Fibroblast of lung (primary cell): ENCODE measurements around the gene PUM2. TPM values are rescaled to one million over a fixed set of nuclear protein-coding genes. Genes with fewer than 3 reads are reported as not detected.
"Not testable (repeated sequence)": the region's sequence is repeated elsewhere in the genome, so short reads cannot be mapped to it uniquely, and the experiment has no call there.

ENCODE experiments used
- DNase-seq, 2 donors: peaks; one replicate each; pipeline versions ENCODE4 v3.0.0 to v3.0.0-alpha.2; 2010; ENCODE audit warnings: low read depth in 2 of 2
- H2AFZ ChIP-seq: 2 replicates; pipeline ENCODE4 v1.5.1; 2012; ENCODE audit warnings: low read length, control low read depth, inconsistent platforms
- H3K27ac ChIP-seq: 2 replicates; pipeline ENCODE4 v1.5.1; 2011; ENCODE audit warnings: low read length, control low read depth; ENCODE audit not compliant: insufficient read depth
- H3K27me3 ChIP-seq: 2 replicates; pipeline ENCODE4 v1.5.1; 2011; ENCODE audit warnings: mild to moderate bottlenecking, low read length; ENCODE audit not compliant: control insufficient read depth, insufficient read depth
- H3K36me3 ChIP-seq: 2 replicates; pipeline ENCODE4 v1.5.1; 2011; ENCODE audit warnings: low read length; ENCODE audit not compliant: control insufficient read depth, insufficient read depth
- H3K4me1 ChIP-seq: 2 replicates; pipeline ENCODE4 v1.5.1; 2011; ENCODE audit warnings: low read length; ENCODE audit not compliant: control insufficient read depth, insufficient read depth; ENCODE audit errors: extremely low read depth
- H3K4me2 ChIP-seq: 2 replicates; pipeline ENCODE4 v1.5.1; 2011; ENCODE audit warnings: low read length, control low read depth; ENCODE audit not compliant: insufficient read depth; ENCODE audit errors: extremely low read depth
- H3K4me3 ChIP-seq, 4 experiments: fragments of 200-600 bp in 1 of 4; sonication (generic) in 1 of 4; replicated peaks in 1 of 4; 2 replicates each; pipeline ENCODE4 v1.5.1; 2011 to 2016; ENCODE audit warnings: low read length in 4 of 4, low read depth in 3 of 4, mild to moderate bottlenecking in 3 of 4, control low read depth in 2 of 4, inconsistent platforms in 1 of 4, mixed read lengths in 1 of 4; ENCODE audit not compliant: insufficient read depth in 1 of 4; ENCODE audit errors: control extremely low read depth in 1 of 4
- H3K79me2 ChIP-seq: 2 replicates; pipeline ENCODE4 v1.5.1; 2012; ENCODE audit warnings: mild to moderate bottlenecking, low read length, inconsistent platforms; ENCODE audit not compliant: control insufficient read depth, insufficient read depth
- H3K9ac ChIP-seq: 2 replicates; pipeline ENCODE4 v1.5.1; 2011; ENCODE audit warnings: mild to moderate bottlenecking, low read length, control low read depth; ENCODE audit not compliant: insufficient read depth
- H3K9me3 ChIP-seq: 2 replicates; pipeline ENCODE4 v1.5.1; 2012; ENCODE audit warnings: low read depth, low read length; ENCODE audit not compliant: control insufficient read depth, insufficient read depth
- H4K20me1 ChIP-seq: 2 replicates; pipeline ENCODE4 v1.5.1; 2011; ENCODE audit warnings: low read length; ENCODE audit not compliant: control insufficient read depth, insufficient read depth; ENCODE audit errors: extremely low read depth
- EZH2 ChIP-seq: IDR thresholded peaks from 2 replicates; pipeline ENCODE4 v1.5.1; 2012; ENCODE audit warnings: low read length, control low read depth, mild to moderate bottlenecking; ENCODE audit errors: missing control alignments
- polyA plus RNA-seq, 2 donors: library from polyadenylated mRNA; depleted of rRNA in 1 of 2; stranded (reverse) in 1 of 2; unstranded in 1 of 2; fragments of >200 nt; gene quantifications; 2 replicates each; pipeline ENCODE4 v1.2.1, GENCODE V29; 2011 to 2012; ENCODE audit warnings: missing spikeins in 1 of 2
- total RNA-seq: library from RNA; depleted of rRNA; stranded (reverse); fragments of >200 nt; gene quantifications from 2 replicates; pipeline ENCODE4 v1.2.1, GENCODE V29; 2014
- TF ChIP-seq, protein P1 (sequence below), 2 donors: IDR thresholded peaks in 1 of 2; conservative IDR thresholded peaks in 1 of 2; 1 replicate in 1 of 2; 2 replicates in 1 of 2; pipeline ENCODE4 v1.5.1; 2011 to 2012; ENCODE audit warnings: low read length in 2 of 2, control low read depth in 1 of 2, inconsistent platforms in 1 of 2, low read depth in 1 of 2, mild to moderate bottlenecking in 1 of 2

The PUM2 gene
- total and polyA plus RNA-seq, 2 donors (not counting 1 experiment from before 2014, with no cell fraction given) = 48.2 to 54.2 TPM

DNA sequence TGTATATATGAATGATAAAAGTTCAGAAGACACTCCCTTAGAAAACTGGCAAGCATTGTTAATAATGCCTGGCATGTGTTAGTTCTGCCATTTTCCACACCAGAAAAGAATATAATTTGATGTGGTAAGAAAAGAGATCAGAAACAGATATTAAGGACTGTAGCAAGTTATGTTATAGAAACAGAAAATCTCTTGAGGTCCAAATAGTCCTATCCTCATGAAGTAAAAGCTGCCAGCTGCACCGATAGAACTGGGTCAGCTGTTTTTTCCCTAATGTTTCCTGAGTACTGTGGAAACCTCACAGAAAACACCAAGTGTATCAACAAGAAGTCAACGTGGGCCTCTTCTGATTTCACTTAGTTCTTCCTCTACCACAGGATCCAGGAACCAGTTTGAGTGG, 68.8 kb downstream of the PUM2 start:
- Histone ChIP-seq H2AFZ (no peak overlapping the region), H3K27me3 (no peaks in the 10 kb centered on the region), H3K27ac (no peak overlapping the region), H3K4me2 (no peak overlapping the region), H3K9me3 (no peaks in the 10 kb centered on the region), H3K79me2 (peaks cover under 1% of the 10 kb centered on the region), H3K4me1 (no peaks in the 10 kb centered on the region), H3K36me3 (peaks cover 3% of the 10 kb centered on the region), H4K20me1 (no peaks in the 10 kb centered on the region), H3K9ac (no peak overlapping the region), H3K4me3 (no peak overlapping the region)
- TF ChIP-seq, protein P1, sequence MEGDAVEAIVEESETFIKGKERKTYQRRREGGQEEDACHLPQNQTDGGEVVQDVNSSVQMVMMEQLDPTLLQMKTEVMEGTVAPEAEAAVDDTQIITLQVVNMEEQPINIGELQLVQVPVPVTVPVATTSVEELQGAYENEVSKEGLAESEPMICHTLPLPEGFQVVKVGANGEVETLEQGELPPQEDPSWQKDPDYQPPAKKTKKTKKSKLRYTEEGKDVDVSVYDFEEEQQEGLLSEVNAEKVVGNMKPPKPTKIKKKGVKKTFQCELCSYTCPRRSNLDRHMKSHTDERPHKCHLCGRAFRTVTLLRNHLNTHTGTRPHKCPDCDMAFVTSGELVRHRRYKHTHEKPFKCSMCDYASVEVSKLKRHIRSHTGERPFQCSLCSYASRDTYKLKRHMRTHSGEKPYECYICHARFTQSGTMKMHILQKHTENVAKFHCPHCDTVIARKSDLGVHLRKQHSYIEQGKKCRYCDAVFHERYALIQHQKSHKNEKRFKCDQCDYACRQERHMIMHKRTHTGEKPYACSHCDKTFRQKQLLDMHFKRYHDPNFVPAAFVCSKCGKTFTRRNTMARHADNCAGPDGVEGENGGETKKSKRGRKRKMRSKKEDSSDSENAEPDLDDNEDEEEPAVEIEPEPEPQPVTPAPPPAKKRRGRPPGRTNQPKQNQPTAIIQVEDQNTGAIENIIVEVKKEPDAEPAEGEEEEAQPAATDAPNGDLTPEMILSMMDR (conservative IDR thresholded peaks at IDR 0.05 in 1 of 2, IDR thresholded peaks at IDR 0.05 in 1 of 2; ENCODE audit: low read depth in 1 of 2, low read length in 2 of 2) = no peak
- no peak for TF ChIP-seq EZH2
- no peak for DNase-seq

DNA sequence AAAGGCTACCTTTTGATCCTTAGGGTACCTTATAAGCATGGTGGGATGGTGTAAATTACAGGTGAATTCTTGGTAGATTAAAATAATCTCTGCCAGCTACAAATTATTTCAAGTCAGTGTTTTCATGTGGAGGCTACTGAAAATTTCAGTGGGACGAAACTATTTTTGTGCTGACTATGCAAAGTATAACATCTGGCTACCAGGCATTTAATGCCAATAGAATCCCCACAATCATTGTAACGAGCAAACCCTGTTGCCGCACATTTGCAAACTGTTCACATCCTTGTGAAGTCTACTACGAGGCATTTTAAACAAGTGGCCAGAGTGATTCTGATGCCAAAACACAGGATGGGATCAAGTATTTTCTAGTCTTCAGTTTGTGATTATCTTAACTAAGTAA, 77.6 kb downstream of the PUM2 start:
- H3K27ac ChIP-seq = no peak overlapping the region
- H3K9ac ChIP-seq = no peak overlapping the region
- no peaks in the 10 kb centered on the region for H3K9me3 ChIP-seq
- peaks cover 1% of the 10 kb centered on the region for H3K36me3 ChIP-seq
- no peaks in the 10 kb centered on the region for H3K4me1 ChIP-seq
- H4K20me1 ChIP-seq = no peaks in the 10 kb centered on the region
- no peak for DNase-seq
- no peak overlapping the region for H2AFZ ChIP-seq
- no peak overlapping the region for H3K4me2 ChIP-seq
- H3K79me2 ChIP-seq = no peaks in the 10 kb centered on the region
- H3K4me3 ChIP-seq = no peak overlapping the region
- TF ChIP-seq EZH2 = no peak
- TF ChIP-seq, protein P1 (conservative IDR thresholded peaks at IDR 0.05 in 1 of 2, IDR thresholded peaks at IDR 0.05 in 1 of 2; ENCODE audit: low read depth in 1 of 2, low read length in 2 of 2) = no peak
- H3K27me3 ChIP-seq = no peaks in the 10 kb centered on the region

DNA sequence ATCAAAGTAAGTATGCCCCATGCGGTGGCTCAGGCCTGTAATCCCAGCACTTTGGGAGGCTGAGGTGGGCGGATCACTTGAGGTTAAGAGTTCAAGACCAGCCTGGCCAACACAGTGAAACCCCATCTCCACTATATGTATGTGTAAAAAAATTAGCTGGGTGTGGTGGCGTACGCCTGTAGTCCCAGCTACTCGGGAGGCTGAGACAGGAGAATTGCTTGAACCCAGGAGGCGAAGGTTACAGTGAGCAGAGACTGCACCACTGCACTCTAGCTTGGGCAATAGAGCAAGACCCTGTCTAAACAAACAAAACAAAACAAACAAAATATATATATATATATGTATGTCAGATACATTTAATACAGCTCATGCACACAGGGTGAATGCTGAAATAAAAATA, 82.3 kb downstream of the PUM2 start:
- not testable (repeated sequence) for H3K27me3 ChIP-seq, H3K27ac ChIP-seq, H3K4me3 ChIP-seq, H3K36me3 ChIP-seq, H2AFZ ChIP-seq, H3K9ac ChIP-seq, H3K9me3 ChIP-seq, DNase-seq, H3K79me2 ChIP-seq, H3K4me2 ChIP-seq, H4K20me1 ChIP-seq, H3K4me1 ChIP-seq
